DND-41 (cell line): Measurements from ENCODE around the gene STARD13.

Experiments
- ATAC-seq: fragments of 200-7000 bp; cut with Tn5 transposase; 3 replicates; pipeline ENCODE4 v1.9.1; 2021; ENCODE audit warnings: low read depth; ENCODE audit not compliant: insufficient read depth
- DNase-seq: peaks from one replicate; pipeline ENCODE4 v3.0.0-alpha.2; 2020
- H2AFZ ChIP-seq: 2 replicates; pipeline ENCODE4 v1.6.0; 2012; ENCODE audit warnings: low read depth, low read length
- H3K27ac ChIP-seq: 2 replicates; pipeline ENCODE4 v1.5.1; 2012; ENCODE audit warnings: low read length, inconsistent platforms
- H3K27me3 ChIP-seq: fragments of 200-600 bp; sonication (generic); 2 replicates; pipeline ENCODE4 v1.6.0; 2012; ENCODE audit warnings: low read length, mild to moderate bottlenecking, inconsistent platforms; ENCODE audit not compliant: insufficient read depth, poor library complexity
- H3K36me3 ChIP-seq: 2 replicates; pipeline ENCODE4 v1.5.1; 2012; ENCODE audit warnings: low read length, inconsistent platforms; ENCODE audit not compliant: insufficient read depth
- H3K4me1 ChIP-seq: 2 replicates; pipeline ENCODE4 v1.5.1; 2012; ENCODE audit warnings: mild to moderate bottlenecking, low read length; ENCODE audit not compliant: insufficient read depth
- H3K4me2 ChIP-seq: 2 replicates; pipeline ENCODE4 v1.6.0; 2012; ENCODE audit warnings: mild to moderate bottlenecking, moderate library complexity, low read length, inconsistent platforms; ENCODE audit not compliant: insufficient read depth
- H3K4me3 ChIP-seq, 2 experiments: fragments of 200-600 bp in 1 of 2; shearing (Covaris generic) in 1 of 2; 2 replicates each; pipeline ENCODE4 v1.5.1; 2012 to 2016; ENCODE audit warnings: inconsistent platforms in 2 of 2, low read length in 2 of 2, mild to moderate bottlenecking in 2 of 2, low read depth in 1 of 2, moderate library complexity in 1 of 2
- H3K79me2 ChIP-seq: 2 replicates; pipeline ENCODE4 v1.6.0; 2012; ENCODE audit warnings: low read length, inconsistent platforms; ENCODE audit not compliant: insufficient read depth
- H3K9ac ChIP-seq: 2 replicates; pipeline ENCODE4 v1.6.0; 2012; ENCODE audit warnings: low read depth, mild to moderate bottlenecking, inconsistent platforms, low read length, moderate library complexity
- H3K9me3 ChIP-seq: 2 replicates; pipeline ENCODE4 v1.5.1; 2012; ENCODE audit warnings: low read length, moderate library complexity, mild to moderate bottlenecking, inconsistent platforms; ENCODE audit not compliant: insufficient read depth, severe bottlenecking
- H4K20me1 ChIP-seq: 2 replicates; pipeline ENCODE4 v1.6.0; 2012; ENCODE audit warnings: low read length; ENCODE audit not compliant: insufficient read depth
- EZH2 ChIP-seq: IDR thresholded peaks from 3 replicates; pipeline ENCODE4 v1.6.1; 2012; ENCODE audit warnings: borderline replicate concordance, low read depth, mild to moderate bottlenecking, moderate library complexity, low read length, inconsistent platforms; ENCODE audit not compliant: severe bottlenecking
- TF ChIP-seq, protein P1 (sequence below): IDR thresholded peaks from 2 replicates; pipeline ENCODE4 v1.5.1; 2012; ENCODE audit warnings: borderline replicate concordance, low read length, moderate library complexity, mild to moderate bottlenecking; ENCODE audit not compliant: poor library complexity, severe bottlenecking; ENCODE audit errors: extremely low read depth

The STARD13 gene

DNA sequence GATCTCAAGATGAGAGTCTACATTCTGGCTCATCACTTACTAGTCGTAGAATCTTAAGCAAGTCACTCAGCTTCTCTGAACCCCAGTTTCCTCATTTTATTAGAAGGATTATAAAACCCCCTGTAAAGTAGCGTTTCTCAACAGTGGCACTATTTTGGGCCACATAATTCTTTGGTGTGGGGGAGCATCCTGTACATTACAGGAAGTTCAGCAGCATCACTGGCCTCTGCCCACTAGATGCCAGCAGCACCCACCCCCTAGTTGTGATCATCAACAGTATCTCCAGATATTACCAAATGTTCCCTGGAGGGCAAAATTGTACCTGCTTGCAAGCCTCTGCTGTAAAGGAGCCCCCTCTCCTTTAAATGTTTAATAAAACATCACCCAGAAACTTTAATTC, 22.6 kb downstream of the STARD13 start:
- Histone ChIP-seq H3K4me3 (no peak overlapping the region), H3K4me1 (no peaks in the 10 kb centered on the region), H3K79me2 (no peaks in the 10 kb centered on the region), H3K9me3 (no peaks in the 10 kb centered on the region), H2AFZ (no peak overlapping the region), H3K4me2 (no peak overlapping the region), H3K36me3 (no peaks in the 10 kb centered on the region), H3K9ac (no peak overlapping the region), H3K27me3 (peaks cover 3% of the 10 kb centered on the region), H4K20me1 (no peaks in the 10 kb centered on the region), H3K27ac (no peak overlapping the region)
- no peak for DNase-seq
- TF ChIP-seq EZH2: no peak
- TF ChIP-seq, protein P1, sequence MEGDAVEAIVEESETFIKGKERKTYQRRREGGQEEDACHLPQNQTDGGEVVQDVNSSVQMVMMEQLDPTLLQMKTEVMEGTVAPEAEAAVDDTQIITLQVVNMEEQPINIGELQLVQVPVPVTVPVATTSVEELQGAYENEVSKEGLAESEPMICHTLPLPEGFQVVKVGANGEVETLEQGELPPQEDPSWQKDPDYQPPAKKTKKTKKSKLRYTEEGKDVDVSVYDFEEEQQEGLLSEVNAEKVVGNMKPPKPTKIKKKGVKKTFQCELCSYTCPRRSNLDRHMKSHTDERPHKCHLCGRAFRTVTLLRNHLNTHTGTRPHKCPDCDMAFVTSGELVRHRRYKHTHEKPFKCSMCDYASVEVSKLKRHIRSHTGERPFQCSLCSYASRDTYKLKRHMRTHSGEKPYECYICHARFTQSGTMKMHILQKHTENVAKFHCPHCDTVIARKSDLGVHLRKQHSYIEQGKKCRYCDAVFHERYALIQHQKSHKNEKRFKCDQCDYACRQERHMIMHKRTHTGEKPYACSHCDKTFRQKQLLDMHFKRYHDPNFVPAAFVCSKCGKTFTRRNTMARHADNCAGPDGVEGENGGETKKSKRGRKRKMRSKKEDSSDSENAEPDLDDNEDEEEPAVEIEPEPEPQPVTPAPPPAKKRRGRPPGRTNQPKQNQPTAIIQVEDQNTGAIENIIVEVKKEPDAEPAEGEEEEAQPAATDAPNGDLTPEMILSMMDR: peak; percentile 6
- no peak for ATAC-seq

DNA sequence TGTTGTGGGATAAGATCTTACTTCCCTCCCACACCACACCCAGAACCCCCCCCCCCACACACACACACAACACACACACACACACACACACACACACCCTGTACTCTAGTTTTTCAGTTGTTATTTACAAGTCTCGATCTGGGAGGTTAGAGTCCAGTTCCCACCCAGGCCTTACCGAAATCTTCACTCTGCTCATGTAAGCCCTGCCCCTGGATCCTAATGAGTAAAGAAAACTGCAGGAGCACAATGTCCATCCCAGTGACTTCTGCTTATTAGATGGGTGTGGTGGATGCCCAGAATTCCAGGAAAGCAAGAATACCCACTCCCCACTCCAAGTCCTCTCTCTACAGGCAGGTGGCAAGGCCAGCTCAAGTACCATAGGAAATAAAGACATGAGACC, 23.0 kb downstream of the STARD13 start:
- Histone ChIP-seq H2AFZ (no peak overlapping the region), H3K4me1 (no peaks in the 10 kb centered on the region), H3K79me2 (no peaks in the 10 kb centered on the region), H3K4me2 (no peak overlapping the region), H3K27ac (no peak overlapping the region), H3K36me3 (no peaks in the 10 kb centered on the region), H3K9ac (no peak overlapping the region), H3K4me3 (no peak overlapping the region), H3K27me3 (peaks cover 3% of the 10 kb centered on the region), H3K9me3 (no peaks in the 10 kb centered on the region), H4K20me1 (no peaks in the 10 kb centered on the region)
- no peak for TF ChIP-seq EZH2
- TF ChIP-seq, protein P1: no peak
- DNase-seq (no peak), ATAC-seq (no peak)

DNA sequence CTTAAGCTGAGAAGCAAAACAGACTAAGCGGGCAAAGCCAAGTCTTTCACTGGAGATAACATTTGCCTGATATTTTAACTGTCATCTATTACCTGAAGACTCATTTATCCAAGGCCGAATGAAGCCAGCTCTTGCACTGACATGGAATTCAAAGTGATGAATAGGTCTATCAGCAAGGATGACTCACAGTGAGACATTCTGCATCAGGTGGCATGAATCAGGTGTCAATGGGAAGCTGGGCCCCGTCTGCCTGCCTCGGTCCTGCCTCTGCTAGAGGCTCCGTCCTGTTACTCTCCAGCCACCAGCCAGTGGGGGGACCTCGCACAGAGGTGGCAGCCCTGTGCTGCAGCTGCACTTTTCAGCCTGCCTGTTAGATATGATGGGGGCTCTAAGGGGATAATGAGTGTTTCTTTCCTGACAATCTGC, 23.5 kb downstream of the STARD13 start:
- no peaks in the 10 kb centered on the region for H3K9me3 ChIP-seq
- no peak overlapping the region for H3K4me2 ChIP-seq
- no peak for ATAC-seq

More for the DNA sequence above, 23.5 kb downstream of the STARD13 start:
- TF ChIP-seq, protein P1: no peak
- TF ChIP-seq EZH2: no peak
- H4K20me1 ChIP-seq: no peaks in the 10 kb centered on the region
- H3K36me3 ChIP-seq: no peaks in the 10 kb centered on the region
- no peaks in the 10 kb centered on the region for H3K79me2 ChIP-seq
- H2AFZ ChIP-seq: no peak overlapping the region
- H3K4me3 ChIP-seq: no peak overlapping the region
- H3K9ac ChIP-seq: no peak overlapping the region
- DNase-seq: no peak
- no peaks in the 10 kb centered on the region for H3K27me3 ChIP-seq
- H3K4me1 ChIP-seq: no peaks in the 10 kb centered on the region
- no peak overlapping the region for H3K27ac ChIP-seq
